GM04504 (cell line): Measurements from ENCODE around the gene TAPT1.

Experiments used
- DNase-seq: peaks from one replicate; pipeline ENCODE4 v3.0.0-alpha.2; 2012; ENCODE audit warnings: low read depth

TAPT1 gene

GRCh38 chr4:16225863-16226815 lies at the start of gene TAPT1:
Gene TAPT1 (minus strand): TSS chr4:16226471. CDS start chr4:16226457, 14 bp downstream.
- DNase-seq: peak; percentile 31

- DNase-seq: no peak
Measured at GRCh38 chr4:16271411-16271810, 45.1 kb upstream of the TAPT1 start.

GRCh38 chr4:16270454-16271328 lies 44.4 kb upstream of the TAPT1 start:
- no peak for DNase-seq

GRCh38 chr4:16269742-16270453 lies 43.6 kb upstream of the TAPT1 start:
- DNase-seq: peak; percentile 86

- DNase-seq: no peak
Measured at GRCh38 chr4:16269240-16269639, 43.0 kb upstream of the TAPT1 start.

GRCh38 chr4:16268290-16268689 lies 42.0 kb upstream of the TAPT1 start:
- no peak for DNase-seq

GRCh38 chr4:16267639-16268038 lies 41.4 kb upstream of the TAPT1 start:
- DNase-seq: no peak

- DNase-seq: no peak
Measured at GRCh38 chr4:16265820-16266219, 39.5 kb upstream of the TAPT1 start.

GRCh38 chr4:16264798-16265197 lies 38.5 kb upstream of the TAPT1 start:
- DNase-seq: peak; percentile 26

- DNase-seq: no peak
Measured at GRCh38 chr4:16263056-16263455, 36.8 kb upstream of the TAPT1 start.

GRCh38 chr4:16262188-16262587 lies 35.9 kb upstream of the TAPT1 start:
- no peak for DNase-seq

GRCh38 chr4:16261313-16261878 lies 35.1 kb upstream of the TAPT1 start:
- DNase-seq: no peak

- DNase-seq: no peak
Measured at GRCh38 chr4:16259889-16260246, 33.6 kb upstream of the TAPT1 start.

GRCh38 chr4:16259241-16259888 lies 33.1 kb upstream of the TAPT1 start:
- DNase-seq: no peak

- DNase-seq: no peak
Measured at GRCh38 chr4:16257611-16258010, 31.3 kb upstream of the TAPT1 start.

- DNase-seq: no peak
Measured at GRCh38 chr4:16256343-16256742, 30.1 kb upstream of the TAPT1 start.

GRCh38 chr4:16255730-16256129 lies 29.5 kb upstream of the TAPT1 start:
- no peak for DNase-seq

GRCh38 chr4:16253127-16253960 lies 27.1 kb upstream of the TAPT1 start:
- DNase-seq: peak; percentile 53

- DNase-seq: no peak
Measured at GRCh38 chr4:16250661-16251365, 24.5 kb upstream of the TAPT1 start.

- DNase-seq: no peak
Measured at GRCh38 chr4:16248605-16249004, 22.3 kb upstream of the TAPT1 start.
